ENCODE measurements around the gene SOX1.

The SOX1 gene

GRCh38 chr13:112102243-112102642 lies 35.3 kb downstream of the SOX1 start:
- no peak overlapping the region for H3K4me3 ChIP-seq (ENCODE audit: low read depth, low read length)
- POLR2A ChIA-PET = no interaction called here
- no peaks in the 10 kb centered on the region for H3K9me3 ChIP-seq (ENCODE audit: control insufficient read depth, insufficient read depth, low read depth, low read length)
- peaks cover 4% of the 10 kb centered on the region for H3K4me1 ChIP-seq (ENCODE audit: control insufficient read depth, insufficient read depth, low read length)
- CTCF ChIA-PET = interaction anchor here (0.6 to 2.4 kb wide), 7 partner anchors 14 to 503 kb away, joined by 3 to 23 read pairs (median 3); no protein-coding TSS in a partner anchor
- no peaks in the 10 kb centered on the region for H3K36me3 ChIP-seq (ENCODE audit: control insufficient read depth in 2 of 2, insufficient read depth in 1 of 2, low read length in 2 of 2)
- TF ChIP-seq ZNF639 (tag by site-specific recombination; IDR thresholded peaks at IDR 0.05) = no peak
- TF ChIP-seq ZNF366 (tag by site-specific recombination; conservative IDR thresholded peaks at IDR 0.05) = 0 out of 2 replicates have a peak, but pooled peaks have one; percentile 32
- TF ChIP-seq ZBTB44 (tag by site-specific recombination; IDR thresholded peaks at IDR 0.05) = peak; percentile 78
- TF ChIP-seq ZNF600 (tag by site-specific recombination; IDR thresholded peaks at IDR 0.05) = peak; percentile 75
- TF ChIP-seq ZBTB8A (tag by site-specific recombination; IDR thresholded peaks at IDR 0.05) = 0 out of 2 replicates have a peak, but pooled peaks have one; percentile 34
- peak; percentile 100 for TF ChIP-seq ZNF660 (tag by site-specific recombination; IDR thresholded peaks at IDR 0.05)
- no peak for TF ChIP-seq ZNF645 (tag by site-specific recombination; IDR thresholded peaks at IDR 0.05)
- TF ChIP-seq PRDM10 (tag by site-specific recombination; IDR thresholded peaks at IDR 0.05) = peak; percentile 57
- peak; percentile 34; the same call in 1 of the 2 replicates for TF ChIP-seq ZNF654 (tag by site-specific recombination; IDR thresholded peaks at IDR 0.05; ENCODE audit: low read depth)
- no peak for TF ChIP-seq ZNF791 (tag by site-specific recombination; IDR thresholded peaks at IDR 0.05)
- no peak for TF ChIP-seq SP3 (tag by site-specific recombination; IDR thresholded peaks at IDR 0.05)
- TF ChIP-seq ZNF664 (tag by site-specific recombination; IDR thresholded peaks at IDR 0.05) = no peak
- TF ChIP-seq FEZF1 (tag by site-specific recombination; IDR thresholded peaks at IDR 0.05) = peak; percentile 21; the same call in 1 of the 2 replicates
- peak; percentile 16; the same call in 1 of the 2 replicates for TF ChIP-seq GLIS1 (tag by site-specific recombination; IDR thresholded peaks at IDR 0.05)
- TF ChIP-seq ZNF544 (tag by site-specific recombination; IDR thresholded peaks at IDR 0.05) = no peak
- no peak overlapping the region for H3K27ac ChIP-seq (ENCODE audit: extremely low read depth, low read depth, low read length)

- CTCF ChIA-PET = interaction anchor here (2.4 kb wide), 1 partner anchor 340 kb away, joined by 23 read pairs; no protein-coding TSS in a partner anchor
- TF ChIP-seq ZFP37 (tag by site-specific recombination; IDR thresholded peaks at IDR 0.05) = no peak
- TF ChIP-seq ZNF704 (tag by site-specific recombination; IDR thresholded peaks at IDR 0.05) = no peak
- no peak for TF ChIP-seq KLF16 (tag by site-specific recombination; IDR thresholded peaks at IDR 0.05)
- TF ChIP-seq ZNF416 (tag by site-specific recombination; IDR thresholded peaks at IDR 0.05) = no peak
- TF ChIP-seq RBAK (tag by site-specific recombination; IDR thresholded peaks at IDR 0.05) = no peak
- TF ChIP-seq GLIS1 (tag by site-specific recombination; IDR thresholded peaks at IDR 0.05) = no peak
- TF ChIP-seq ZNF677 (tag by site-specific recombination; IDR thresholded peaks at IDR 0.05) = no peak
- TF ChIP-seq ZNF692 (tag by site-specific recombination; IDR thresholded peaks at IDR 0.05) = no peak
- no peak for TF ChIP-seq ZNF76 (tag by site-specific recombination; IDR thresholded peaks at IDR 0.05; ENCODE audit: borderline replicate concordance, low read depth)
- no peak for TF ChIP-seq ZNF645 (tag by site-specific recombination; IDR thresholded peaks at IDR 0.05)
Observed at GRCh38 chr13:112103260-112103838, 36.4 kb downstream of the SOX1 start.

More at GRCh38 chr13:112103260-112103838, 36.4 kb downstream of the SOX1 start:
- POLR2A ChIA-PET = no interaction called here
- H3K36me3 ChIP-seq (ENCODE audit: control insufficient read depth in 2 of 2, insufficient read depth in 1 of 2, low read length in 2 of 2) = no peaks in the 10 kb centered on the region
- no peak overlapping the region for H3K27ac ChIP-seq (ENCODE audit: extremely low read depth, low read depth, low read length)
- H3K9me3 ChIP-seq (ENCODE audit: control insufficient read depth, insufficient read depth, low read depth, low read length) = no peaks in the 10 kb centered on the region
- H3K4me3 ChIP-seq (ENCODE audit: low read depth, low read length) = no peak overlapping the region
- H3K4me1 ChIP-seq (ENCODE audit: control insufficient read depth, insufficient read depth, low read length) = peaks cover 4% of the 10 kb centered on the region
